Kidney glomerular epithelial cell (primary cell): ENCODE measurements around the gene ADGRL3.
A peak's percentile ranks its signal among the peaks of the same experiment; 100 is the strongest.

Experiments
- DNase-seq: peaks from one replicate; lab custom pipeline; 2025; lab: John Stamatoyannopoulos, UW

The ADGRL3 gene

GRCh38 chr4:61200187-61200915 is at the start of gene ADGRL3:
Gene ADGRL3 (plus strand): TSS chr4:61200326.
- DNase-seq = peak; percentile 37

DNA sequence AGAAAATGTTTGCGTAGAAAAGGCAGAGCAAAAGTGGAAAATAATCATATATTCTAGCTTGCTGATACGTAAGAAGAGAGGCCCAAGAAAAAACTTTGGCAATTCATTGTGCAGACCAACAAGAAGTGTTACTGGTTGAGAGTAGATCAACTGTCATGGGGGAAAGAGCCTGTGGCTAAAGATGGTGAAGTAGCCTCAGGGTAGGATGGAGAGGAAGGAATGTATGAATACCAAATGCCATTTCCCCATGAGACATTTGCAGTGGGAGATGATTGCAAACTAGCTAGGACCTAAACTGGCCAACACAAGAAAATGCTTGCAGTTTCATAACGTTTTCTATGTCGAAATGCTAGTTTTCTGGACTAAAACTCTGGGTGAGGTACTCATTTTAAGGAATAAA is 47.7 kb upstream of the ADGRL3 start:
- DNase-seq = no peak

DNA sequence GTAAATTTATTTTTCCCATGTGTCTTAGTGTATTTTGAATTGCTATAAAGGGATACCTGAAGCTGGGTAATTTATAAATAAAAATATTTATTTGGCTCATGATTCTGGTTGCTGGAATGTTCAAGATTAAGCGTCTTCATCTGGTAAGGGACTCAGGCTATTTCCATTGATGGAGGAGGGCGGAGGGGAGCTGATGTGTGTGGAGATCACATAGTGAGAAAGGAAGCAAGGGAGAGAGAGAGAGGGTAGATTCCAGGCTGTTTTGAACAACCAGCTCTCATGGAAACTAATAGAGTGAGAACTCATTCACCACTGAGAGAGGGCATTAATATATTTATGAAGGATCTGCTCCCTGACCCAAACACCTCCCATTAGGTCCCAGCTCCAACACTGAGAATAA is 39.6 kb upstream of the ADGRL3 start:
- no peak for DNase-seq

- no peak for DNase-seq
Observed at GRCh38 chr4:61162116-61162515, 38.0 kb upstream of the ADGRL3 start.

- no peak for DNase-seq
Observed at GRCh38 chr4:61173799-61174198, 26.3 kb upstream of the ADGRL3 start.

- DNase-seq = no peak
Observed at GRCh38 chr4:61175495-61175894, 24.6 kb upstream of the ADGRL3 start.

- no peak for DNase-seq
Observed at GRCh38 chr4:61177367-61177766, 22.8 kb upstream of the ADGRL3 start.

DNA sequence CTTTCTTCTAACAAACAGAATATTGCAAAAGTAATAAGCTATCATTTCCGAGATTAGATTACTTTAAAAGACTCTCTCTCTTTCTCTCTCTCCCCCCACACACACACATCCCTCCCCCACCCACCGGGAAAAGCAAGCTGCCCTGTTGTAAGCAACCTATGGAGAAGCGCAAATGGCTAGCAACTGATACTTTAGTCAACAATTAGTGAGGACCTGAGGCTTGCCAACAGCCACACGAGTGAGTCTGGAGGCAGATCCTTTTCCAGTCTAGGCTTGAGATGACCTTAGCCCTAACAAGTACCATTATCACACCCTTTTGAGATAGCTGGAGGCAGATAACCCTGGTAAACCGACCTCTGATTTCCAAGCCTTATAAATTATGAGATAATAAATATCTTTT is 19.7 kb upstream of the ADGRL3 start:
- DNase-seq = no peak

GRCh38 chr4:61182915-61183314 is 17.2 kb upstream of the ADGRL3 start:
- no peak for DNase-seq

- DNase-seq = no peak
Observed at GRCh38 chr4:61185288-61185687, 14.8 kb upstream of the ADGRL3 start.

- DNase-seq = no peak
Observed at GRCh38 chr4:61192392-61192791, 7.7 kb upstream of the ADGRL3 start.

- no peak for DNase-seq
Observed at GRCh38 chr4:61193863-61194262, 6.3 kb upstream of the ADGRL3 start.

DNA sequence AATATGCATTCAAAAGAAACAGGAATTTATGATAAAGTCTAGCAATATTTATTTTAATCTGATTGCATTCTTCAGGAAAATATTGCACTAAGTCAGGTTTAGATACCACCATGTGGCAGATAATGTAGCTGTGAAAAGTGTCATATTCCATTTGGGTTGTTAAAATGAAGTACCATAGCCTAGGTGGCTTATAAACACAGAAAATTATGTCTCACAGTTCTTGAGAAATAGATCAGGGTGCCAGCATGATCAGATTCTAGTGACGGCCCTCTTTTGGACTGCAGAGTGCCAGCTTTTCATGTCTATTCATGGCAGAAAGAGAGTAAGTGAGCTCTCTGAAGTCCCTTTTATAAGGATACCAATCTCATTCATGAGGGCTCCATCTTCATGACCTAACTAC is 5.6 kb upstream of the ADGRL3 start:
- no peak for DNase-seq

DNA sequence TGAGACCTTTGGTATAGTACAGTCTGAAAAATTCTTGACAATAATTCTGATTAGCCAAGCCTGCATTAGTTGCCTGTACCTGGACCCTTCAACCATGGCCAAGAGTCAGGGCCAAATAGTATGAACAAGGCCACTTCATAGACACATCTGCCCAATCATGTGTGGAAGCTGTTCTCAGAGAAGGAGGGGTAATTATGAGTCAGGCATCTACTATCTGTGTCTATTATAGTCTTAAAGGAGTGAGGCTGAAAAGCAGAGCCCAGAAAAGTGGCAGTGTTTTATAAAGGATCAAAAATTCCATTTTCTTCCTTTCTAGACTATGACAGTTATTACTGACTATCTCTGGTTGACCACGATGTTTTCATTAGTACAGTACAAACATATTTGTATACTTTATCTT is 5.0 kb upstream of the ADGRL3 start:
- peak; percentile 33 for DNase-seq

- DNase-seq = no peak
Observed at GRCh38 chr4:61198686-61199085, 1.4 kb upstream of the ADGRL3 start.

- DNase-seq = no peak
Observed at GRCh38 chr4:61199873-61200186, 296 bp upstream of the ADGRL3 start.

- no peak for DNase-seq
Observed at GRCh38 chr4:61200916-61201526, 895 bp downstream of the ADGRL3 start.

DNA sequence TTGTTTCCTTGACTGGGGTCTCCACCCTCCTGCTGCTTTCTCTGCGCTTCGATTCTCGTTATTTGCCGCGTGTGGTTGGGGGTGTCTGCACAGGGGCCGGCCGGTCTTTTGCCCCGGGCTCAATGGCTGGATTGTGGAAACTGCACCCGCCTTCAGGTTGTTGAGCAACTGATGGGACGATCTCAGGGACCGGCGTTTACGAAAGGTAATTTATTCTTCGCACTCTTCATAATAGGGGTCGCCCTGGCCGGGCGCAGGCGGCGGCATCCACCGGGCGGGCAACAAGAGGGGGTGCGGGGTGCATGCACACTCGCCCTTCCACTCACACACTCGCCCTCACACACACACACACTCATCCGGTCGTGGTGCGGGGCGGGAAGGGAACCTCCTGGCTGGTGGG is 1.4 kb downstream of the ADGRL3 start:
- DNase-seq = no peak

GRCh38 chr4:61201961-61202637 is 2.0 kb downstream of the ADGRL3 start:
- no peak for DNase-seq

GRCh38 chr4:61202638-61203435 is 2.7 kb downstream of the ADGRL3 start:
- no peak for DNase-seq

- DNase-seq = no peak
Observed at GRCh38 chr4:61203436-61203790, 3.3 kb downstream of the ADGRL3 start.

DNA sequence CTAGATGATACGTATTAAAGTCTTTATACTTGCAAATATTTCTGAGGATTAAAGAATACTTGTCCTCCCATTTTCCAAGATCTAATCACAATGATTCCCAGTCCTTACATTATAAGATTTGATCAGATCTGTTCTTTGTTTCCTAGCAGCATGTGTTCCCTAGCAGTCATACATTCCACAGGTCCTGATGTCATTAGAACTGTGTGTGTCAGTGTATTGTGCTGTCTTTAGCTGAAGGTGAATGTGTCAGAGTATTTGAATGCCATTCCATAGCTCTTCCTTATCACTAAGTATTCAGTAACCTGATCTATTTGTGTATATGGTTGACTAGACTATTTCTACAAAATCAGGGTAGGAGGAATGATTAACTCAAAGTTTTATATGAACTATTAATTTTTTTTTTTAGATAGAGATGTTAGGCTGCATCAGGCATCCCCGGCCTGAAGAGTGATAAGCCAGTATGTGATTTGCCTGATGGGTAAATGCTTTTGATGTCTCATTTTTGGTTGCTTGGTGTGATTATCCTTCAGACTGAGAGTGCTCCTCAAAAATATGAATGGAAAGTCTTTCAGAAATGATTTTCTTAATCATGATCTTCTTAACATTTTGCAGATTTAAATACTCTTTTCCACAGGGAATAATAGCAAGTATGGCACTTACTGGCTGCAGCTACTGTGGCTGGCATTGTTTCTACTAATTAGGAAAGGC is 4.4 kb downstream of the ADGRL3 start:
- DNase-seq = peak; percentile 65
